Endodermal cell (in vitro differentiated cells): Measurements from ENCODE around the gene ST7. TPM values are rescaled to one million over a fixed set of nuclear protein-coding genes. Genes with fewer than 3 reads are reported as not detected.

Experiments used
- DNase-seq: peaks from one replicate; pipeline ENCODE4 v3.0.0-alpha.2; 2017
- H3K27ac ChIP-seq: 2 replicates; pipeline ENCODE4 v1.5.1; 2013; ENCODE audit warnings: mild to moderate bottlenecking, low read depth, low read length, moderate library complexity
- H3K27me3 ChIP-seq: 2 replicates; pipeline ENCODE4 v1.6.1; 2013; ENCODE audit warnings: mild to moderate bottlenecking, low read length, moderate library complexity; ENCODE audit not compliant: insufficient read depth, control insufficient read depth, poor library complexity, severe bottlenecking
- H3K36me3 ChIP-seq: 2 replicates; pipeline ENCODE4 v1.7.0; 2013; ENCODE audit warnings: mild to moderate bottlenecking, low read length, moderate library complexity; ENCODE audit not compliant: control insufficient read depth, insufficient read depth
- H3K4me1 ChIP-seq: one replicate; pipeline ENCODE4 v1.7.0; 2013; ENCODE audit warnings: low read length; ENCODE audit not compliant: control insufficient read depth, insufficient read depth
- H3K4me3 ChIP-seq: 2 replicates; pipeline ENCODE4 v1.5.1; 2013; ENCODE audit warnings: mild to moderate bottlenecking, low read length, moderate library complexity
- H3K9ac ChIP-seq: 2 replicates; pipeline ENCODE4 v1.6.1; 2013; ENCODE audit warnings: mild to moderate bottlenecking, low read length, moderate library complexity; ENCODE audit not compliant: poor library complexity, severe bottlenecking; ENCODE audit errors: extremely low read depth
- H3K9me3 ChIP-seq: 2 replicates; pipeline ENCODE4 v1.6.1; 2013; ENCODE audit warnings: mild to moderate bottlenecking, low read length, moderate library complexity; ENCODE audit not compliant: control insufficient read depth
- H3K27ac Mint-ChIP-seq: 2 replicates; pipeline ENCODE4 v1.8.0; 2020; ENCODE audit warnings: mixed read lengths
- H3K27me3 Mint-ChIP-seq: 2 replicates; pipeline ENCODE4 v1.8.0; 2021; ENCODE audit warnings: mild to moderate bottlenecking, mixed read lengths; ENCODE audit not compliant: insufficient read depth
- H3K36me3 Mint-ChIP-seq: 2 replicates; pipeline ENCODE4 v1.8.0; 2020; ENCODE audit warnings: low read depth, mixed read lengths
- H3K4me1 Mint-ChIP-seq: 2 replicates; pipeline ENCODE4 v1.8.0; 2020; ENCODE audit warnings: mixed read lengths
- H3K4me3 Mint-ChIP-seq: 2 replicates; pipeline ENCODE4 v1.8.0; 2020; ENCODE audit warnings: mild to moderate bottlenecking, moderate library complexity, mixed read lengths
- H3K9me3 Mint-ChIP-seq: 2 replicates; pipeline ENCODE4 v1.8.0; 2020; ENCODE audit warnings: mild to moderate bottlenecking, mixed read lengths
- WGBS, 2 experiments: methylation state at CpG; one replicate each; pipeline versions ENCODE4 v1.1.5 to v1.1.7; 2013; ENCODE audit warnings: missing lambda C conversion rate in 2 of 2, mixed read lengths in 1 of 2; ENCODE audit not compliant: insufficient coverage in 1 of 2, insufficient read length in 1 of 2; 5-methylcytosine and 5-hydroxymethylcytosine counted together
- total RNA-seq, 2 donors: library from RNA; stranded (reverse); fragmentation: NEBNext Ultra II Directional in 1 of 2; extraction: Animal tissue kit (Norgen Biotek cat#: 25700) in 1 of 2; gene quantifications; 2 replicates in 1 of 2; 3 replicates in 1 of 2; pipeline ENCODE4 v1.2.1, GENCODE V29; 2021
- TF ChIP-seq, protein P1 (sequence below): fragments of 200-600 bp; sonication (generic); conservative IDR thresholded peaks from 2 replicates; pipeline ENCODE4 v1.5.0; 2021; ENCODE audit warnings: antibody characterized with exemption, mild to moderate bottlenecking

Gene ST7
- total RNA-seq, 2 donors from 2014 or later: 6.4 to 8.9 TPM

DNA sequence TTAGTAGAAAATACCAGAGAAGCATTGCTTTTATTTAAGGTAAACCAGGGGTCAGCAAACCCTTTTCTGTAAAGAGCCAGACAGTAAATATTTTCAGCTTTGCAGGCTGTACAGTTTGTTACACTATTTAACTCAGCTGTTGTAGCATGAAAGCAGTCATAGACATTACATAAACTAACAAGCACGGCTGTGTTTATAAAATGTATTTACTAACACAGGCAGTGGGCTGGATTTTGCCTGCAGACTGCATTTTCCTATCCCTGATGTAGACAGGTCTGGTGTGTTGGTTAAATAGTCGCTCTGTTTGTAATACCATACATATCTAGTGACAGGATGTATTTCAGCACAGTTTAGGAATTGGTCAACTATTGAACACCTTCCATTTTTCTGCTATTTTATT is 129.3 kb downstream of the ST7 start:
- Mint-ChIP-seq H3K9me3 (no peaks in the 10 kb centered on the region), H3K4me1 (peaks cover 12% of the 10 kb centered on the region), H3K36me3 (no peaks in the 10 kb centered on the region), H3K4me3 (no peak overlapping the region), H3K27ac (no peak overlapping the region), H3K27me3 (peaks cover 63% of the 10 kb centered on the region)
- peaks cover 99% of the 10 kb centered on the region for H3K27me3 ChIP-seq
- no peak overlapping the region for H3K4me3 ChIP-seq
- peaks cover 4% of the 10 kb centered on the region for H3K4me1 ChIP-seq
- DNase-seq: no peak
- H3K9ac ChIP-seq: no peak overlapping the region
- H3K27ac ChIP-seq: no peak overlapping the region
- H3K9me3 ChIP-seq: no peaks in the 10 kb centered on the region
- no peaks in the 10 kb centered on the region for H3K36me3 ChIP-seq
- 78% methylated on average over 2 of the region's 2 CpGs; no CpG with 5 or more reads in 1 of the 2 experiments for WGBS, 2 experiments
- TF ChIP-seq, protein P1, sequence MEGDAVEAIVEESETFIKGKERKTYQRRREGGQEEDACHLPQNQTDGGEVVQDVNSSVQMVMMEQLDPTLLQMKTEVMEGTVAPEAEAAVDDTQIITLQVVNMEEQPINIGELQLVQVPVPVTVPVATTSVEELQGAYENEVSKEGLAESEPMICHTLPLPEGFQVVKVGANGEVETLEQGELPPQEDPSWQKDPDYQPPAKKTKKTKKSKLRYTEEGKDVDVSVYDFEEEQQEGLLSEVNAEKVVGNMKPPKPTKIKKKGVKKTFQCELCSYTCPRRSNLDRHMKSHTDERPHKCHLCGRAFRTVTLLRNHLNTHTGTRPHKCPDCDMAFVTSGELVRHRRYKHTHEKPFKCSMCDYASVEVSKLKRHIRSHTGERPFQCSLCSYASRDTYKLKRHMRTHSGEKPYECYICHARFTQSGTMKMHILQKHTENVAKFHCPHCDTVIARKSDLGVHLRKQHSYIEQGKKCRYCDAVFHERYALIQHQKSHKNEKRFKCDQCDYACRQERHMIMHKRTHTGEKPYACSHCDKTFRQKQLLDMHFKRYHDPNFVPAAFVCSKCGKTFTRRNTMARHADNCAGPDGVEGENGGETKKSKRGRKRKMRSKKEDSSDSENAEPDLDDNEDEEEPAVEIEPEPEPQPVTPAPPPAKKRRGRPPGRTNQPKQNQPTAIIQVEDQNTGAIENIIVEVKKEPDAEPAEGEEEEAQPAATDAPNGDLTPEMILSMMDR: no peak

DNA sequence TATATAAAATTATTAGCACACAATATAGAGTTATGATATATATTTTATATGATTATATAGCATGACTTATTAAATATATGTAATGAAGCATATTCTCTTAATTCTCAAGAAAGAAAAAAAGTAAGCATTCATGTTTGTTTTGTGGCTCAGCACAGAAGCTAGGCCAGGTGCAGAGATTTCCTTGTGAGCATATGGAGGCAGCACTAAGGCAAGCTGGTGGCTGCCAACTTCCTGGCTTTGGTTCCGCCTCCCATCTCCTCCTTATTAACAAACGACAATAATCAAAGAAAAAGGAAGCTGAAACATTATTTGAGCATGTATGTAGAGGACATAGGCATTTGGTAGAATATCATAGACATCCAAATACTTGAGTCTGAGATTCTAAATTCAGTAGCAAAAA is 130.3 kb downstream of the ST7 start:
- Mint-ChIP-seq H3K27me3 (peaks cover 65% of the 10 kb centered on the region), H3K9me3 (no peaks in the 10 kb centered on the region), H3K36me3 (no peaks in the 10 kb centered on the region), H3K4me3 (no peak overlapping the region), H3K27ac (no peak overlapping the region), H3K4me1 (peaks cover 7% of the 10 kb centered on the region)
- peaks cover 99% of the 10 kb centered on the region for H3K27me3 ChIP-seq
- no peaks in the 10 kb centered on the region for H3K36me3 ChIP-seq
- H3K4me1 ChIP-seq: peaks cover 4% of the 10 kb centered on the region
- TF ChIP-seq, protein P1: no peak
- no peak overlapping the region for H3K4me3 ChIP-seq
- H3K9ac ChIP-seq: no peak overlapping the region
- H3K9me3 ChIP-seq: no peaks in the 10 kb centered on the region
- H3K27ac ChIP-seq: no peak overlapping the region
- WGBS, 2 experiments: 83% methylated on average over 2 of the region's 2 CpGs; no CpG with 5 or more reads in 1 of the 2 experiments
- no peak for DNase-seq

DNA sequence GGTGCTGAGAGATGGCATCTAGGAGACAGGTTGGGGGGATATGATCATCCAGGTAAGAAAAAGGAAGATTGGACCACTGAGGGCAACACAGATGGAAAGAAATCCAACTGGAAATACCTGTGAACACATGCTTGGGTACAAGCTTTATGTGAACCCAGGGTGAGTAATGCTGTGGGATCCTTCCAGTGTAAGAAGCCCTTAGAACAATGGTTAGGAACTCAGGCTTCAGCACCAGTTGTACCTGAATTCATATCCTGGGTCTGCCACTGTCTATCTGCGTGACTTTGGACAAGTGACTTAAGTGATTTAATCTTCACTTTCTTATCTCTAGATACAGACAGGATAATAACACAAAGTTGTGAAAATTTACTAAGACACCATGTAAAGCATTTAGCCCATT is 131.0 kb downstream of the ST7 start:
- WGBS, 2 experiments: 93 to 100% methylated on average over 1 of the region's 1 CpG
- Mint-ChIP-seq H3K4me3 (no peak overlapping the region), H3K36me3 (no peaks in the 10 kb centered on the region), H3K27me3 (peaks cover 61% of the 10 kb centered on the region), H3K27ac (no peak overlapping the region), H3K4me1 (peaks cover 7% of the 10 kb centered on the region), H3K9me3 (no peaks in the 10 kb centered on the region)
- DNase-seq: no peak
- no peak overlapping the region for H3K4me3 ChIP-seq
- no peak overlapping the region for H3K9ac ChIP-seq
- H3K36me3 ChIP-seq: no peaks in the 10 kb centered on the region
- H3K4me1 ChIP-seq: peaks cover 4% of the 10 kb centered on the region
- H3K27me3 ChIP-seq: peaks cover 99% of the 10 kb centered on the region
- no peaks in the 10 kb centered on the region for H3K9me3 ChIP-seq
- H3K27ac ChIP-seq: no peak overlapping the region
- TF ChIP-seq, protein P1: no peak
